ENCODE results near the gene PHF24. TPM values are rescaled to one million over a fixed set of nuclear protein-coding genes. Genes with fewer than 3 reads are reported as not detected.

The PHF24 gene
- polyA plus RNA-seq: 0.04 to 0.09 TPM (median 0.04 TPM) in 3 replicates
- 1.2 TPM for polyA plus RNA-seq (2011; ENCODE audit: low read depth)
- polyA plus RNA-seq (2011; cell fraction: cytosol; rRNA removed): 0.05 and 0.10 TPM in 2 replicates
- polyA plus RNA-seq (2011; cell fraction: nucleus; rRNA removed): 0.11 and 0.15 TPM in 2 replicates
- polyA plus RNA-seq (2012; ENCODE audit: low replicate concordance): 0.44 TPM in 1 of 2 replicates, not detected in the other
- polyA minus RNA-seq: 0.10 to 0.30 TPM (median 0.26 TPM) in 3 replicates
- polyA minus RNA-seq (2011; cell fraction: cytosol; rRNA and poly(A)+ RNA removed): not detected
- 0.11 TPM in 1 of 2 replicates, not detected in the other for polyA minus RNA-seq (2011; cell fraction: nucleus; rRNA and poly(A)+ RNA removed)

DNA sequence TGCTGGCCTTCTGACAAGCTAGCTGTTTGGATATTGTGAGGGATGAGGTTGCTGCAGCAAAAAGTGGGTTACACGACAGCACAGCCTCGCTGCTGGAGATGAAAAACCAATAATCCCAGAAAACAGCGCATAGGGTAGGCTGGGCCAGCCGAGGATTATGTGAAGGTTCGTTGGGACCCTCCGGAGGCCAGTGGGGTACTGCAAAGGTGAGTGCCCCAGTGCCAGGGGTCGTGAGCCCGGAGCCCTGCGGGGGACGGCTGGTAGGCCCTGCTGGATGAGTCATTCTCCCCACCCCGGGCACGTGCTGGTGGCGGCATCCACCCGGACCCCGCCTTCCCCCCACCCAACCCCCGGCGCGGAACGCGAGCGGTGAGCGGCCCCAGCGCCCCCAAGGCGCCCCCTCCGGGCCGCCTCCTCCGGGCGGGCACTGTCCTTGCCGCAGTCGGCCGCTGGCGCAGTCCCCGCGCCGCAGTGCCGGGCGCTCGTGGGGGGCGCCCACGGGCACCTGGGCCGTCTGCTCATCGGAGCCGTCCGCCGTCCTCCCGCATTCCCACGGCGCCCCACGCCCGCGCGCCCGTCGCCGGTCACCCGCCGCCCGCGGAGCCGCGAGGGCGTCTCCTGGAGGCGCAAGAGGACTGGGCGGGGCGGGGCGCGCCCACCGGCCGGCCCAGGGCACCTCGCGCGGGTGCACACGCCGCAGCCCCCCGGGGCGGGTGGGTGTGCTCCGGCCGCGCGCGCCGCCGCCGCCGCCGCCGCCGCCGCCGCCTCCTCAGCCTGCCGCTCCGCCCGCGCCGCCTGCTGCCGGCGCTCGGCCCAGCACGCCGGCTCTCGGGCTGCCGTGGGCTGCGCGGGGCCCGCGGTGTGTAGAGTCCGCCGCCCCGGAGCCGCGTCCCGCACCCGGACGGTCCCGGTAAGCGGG is at the start of gene PHF24:
PHF24 (plus strand) TSS at position 794 of the 919 bp plus-strand sequence. CDS start 13,014 bp downstream, outside the sequence.
- Histone ChIP-seq H3K4me1 (ENCODE audit: control insufficient read depth, extremely low read depth, insufficient read depth, low read length) (peaks cover 12% of the 10 kb centered on the region), H4K20me1 (ENCODE audit: control insufficient read depth, extremely low read depth, insufficient read depth, low read length) (no peaks in the 10 kb centered on the region), H3K4me3 (ENCODE audit: control insufficient read depth in 2 of 3, extremely low read depth in 1 of 3, insufficient read depth in 2 of 3, low read depth in 1 of 3, low read length in 3 of 3) (peak within 1 kb of the TSS; percentile 15 to 44 (median 31)), H3K27ac (ENCODE audit: control insufficient read depth, insufficient read depth, low read length) (no peak within 1 kb of the TSS), H3K79me2 (ENCODE audit: control insufficient read depth, insufficient read depth, low read length) (no peaks in the 10 kb centered on the region), H3K36me3 (ENCODE audit: control insufficient read depth in 2 of 2, extremely low read depth in 1 of 2, insufficient read depth in 2 of 2, low read length in 2 of 2) (no peaks in the 10 kb centered on the region), H3K9ac (ENCODE audit: control insufficient read depth, extremely low read depth, insufficient read depth, low read length) (no peak within 1 kb of the TSS), H3K9me1 (ENCODE audit: control insufficient read depth, extremely low read depth, insufficient read depth, low read length) (no peaks in the 10 kb centered on the region), H2AFZ (ENCODE audit: control insufficient read depth, low read length) (no peak within 1 kb of the TSS), H3K27me3 (ENCODE audit: control insufficient read depth, extremely low read depth, insufficient read depth, low read length) (peaks cover 35% of the 10 kb centered on the region), H3K4me2 (ENCODE audit: control insufficient read depth, extremely low read depth, insufficient read depth, low read depth, low read length) (peak within 1 kb of the TSS; percentile 44), H3K9me3 (ENCODE audit: control insufficient read depth, low read depth, low read length) (no peaks in the 10 kb centered on the region)
- peak; percentile 78 for TF ChIP-seq EZH2 (IDR thresholded peaks at IDR 0.05; ENCODE audit: low read length)
- TF ChIP-seq, protein P1, sequence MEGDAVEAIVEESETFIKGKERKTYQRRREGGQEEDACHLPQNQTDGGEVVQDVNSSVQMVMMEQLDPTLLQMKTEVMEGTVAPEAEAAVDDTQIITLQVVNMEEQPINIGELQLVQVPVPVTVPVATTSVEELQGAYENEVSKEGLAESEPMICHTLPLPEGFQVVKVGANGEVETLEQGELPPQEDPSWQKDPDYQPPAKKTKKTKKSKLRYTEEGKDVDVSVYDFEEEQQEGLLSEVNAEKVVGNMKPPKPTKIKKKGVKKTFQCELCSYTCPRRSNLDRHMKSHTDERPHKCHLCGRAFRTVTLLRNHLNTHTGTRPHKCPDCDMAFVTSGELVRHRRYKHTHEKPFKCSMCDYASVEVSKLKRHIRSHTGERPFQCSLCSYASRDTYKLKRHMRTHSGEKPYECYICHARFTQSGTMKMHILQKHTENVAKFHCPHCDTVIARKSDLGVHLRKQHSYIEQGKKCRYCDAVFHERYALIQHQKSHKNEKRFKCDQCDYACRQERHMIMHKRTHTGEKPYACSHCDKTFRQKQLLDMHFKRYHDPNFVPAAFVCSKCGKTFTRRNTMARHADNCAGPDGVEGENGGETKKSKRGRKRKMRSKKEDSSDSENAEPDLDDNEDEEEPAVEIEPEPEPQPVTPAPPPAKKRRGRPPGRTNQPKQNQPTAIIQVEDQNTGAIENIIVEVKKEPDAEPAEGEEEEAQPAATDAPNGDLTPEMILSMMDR (optimal IDR thresholded peaks at IDR 0.05 in 1 of 3, IDR thresholded peaks at IDR 0.05 in 1 of 3, conservative IDR thresholded peaks at IDR 0.05 in 1 of 3; ENCODE audit: extremely low read depth in 1 of 3, insufficient read depth in 2 of 3, low read length in 3 of 3): peak in 1 of 3 experiments; percentile 9
- FAIRE-seq (no peak), DNase-seq (ENCODE audit: low read depth, low spot score) (no peak)
- dilution Hi-C loops (cut with MboI; ENCODE audit: extremely low pct_ligation_motif_present, low sequenced_read_pairs): no loop called here

DNA sequence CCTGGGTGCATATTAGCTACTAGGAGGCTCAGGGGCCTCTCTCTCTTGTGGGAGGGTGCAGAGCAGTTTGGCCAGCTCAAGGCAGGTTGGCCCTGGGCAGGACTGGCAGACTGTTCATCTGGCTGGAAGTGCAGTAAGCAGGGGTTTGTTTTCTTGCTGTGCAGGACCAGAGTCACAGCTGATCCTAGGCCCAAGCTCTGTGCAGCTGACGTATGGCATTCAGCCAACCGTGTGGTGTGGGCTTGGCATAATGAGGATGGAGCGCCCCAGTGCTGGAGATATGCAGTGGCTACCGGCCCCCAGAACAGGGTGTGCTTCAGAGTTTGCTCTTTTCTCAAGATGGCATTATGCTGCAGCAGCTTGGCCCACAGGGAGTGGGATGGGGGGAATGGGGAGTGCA is 31.0 kb upstream of the PHF24 start:
- Histone ChIP-seq H3K9me1 (ENCODE audit: control insufficient read depth, extremely low read depth, insufficient read depth, low read length) (no peaks in the 10 kb centered on the region), H3K4me1 (ENCODE audit: control insufficient read depth, extremely low read depth, insufficient read depth, low read length) (no peaks in the 10 kb centered on the region), H3K36me3 (ENCODE audit: control insufficient read depth in 2 of 2, extremely low read depth in 1 of 2, insufficient read depth in 2 of 2, low read length in 2 of 2) (no peaks in the 10 kb centered on the region), H3K9me3 (ENCODE audit: control insufficient read depth, low read depth, low read length) (no peaks in the 10 kb centered on the region), H3K9ac (ENCODE audit: control insufficient read depth, extremely low read depth, insufficient read depth, low read length) (no peak overlapping the region), H3K4me2 (ENCODE audit: control insufficient read depth, extremely low read depth, insufficient read depth, low read depth, low read length) (no peak overlapping the region), H3K79me2 (ENCODE audit: control insufficient read depth, insufficient read depth, low read length) (no peaks in the 10 kb centered on the region), H3K27me3 (ENCODE audit: control insufficient read depth, extremely low read depth, insufficient read depth, low read length) (no peaks in the 10 kb centered on the region), H2AFZ (ENCODE audit: control insufficient read depth, low read length) (no peak overlapping the region), H3K4me3 (ENCODE audit: control insufficient read depth in 2 of 3, extremely low read depth in 1 of 3, insufficient read depth in 2 of 3, low read depth in 1 of 3, low read length in 3 of 3) (no peak overlapping the region), H4K20me1 (ENCODE audit: control insufficient read depth, extremely low read depth, insufficient read depth, low read length) (no peaks in the 10 kb centered on the region), H3K27ac (ENCODE audit: control insufficient read depth, insufficient read depth, low read length) (no peak overlapping the region)
- no peak for TF ChIP-seq EZH2 (IDR thresholded peaks at IDR 0.05; ENCODE audit: low read length)
- TF ChIP-seq, protein P1 (optimal IDR thresholded peaks at IDR 0.05 in 1 of 3, IDR thresholded peaks at IDR 0.05 in 1 of 3, conservative IDR thresholded peaks at IDR 0.05 in 1 of 3; ENCODE audit: extremely low read depth in 1 of 3, insufficient read depth in 2 of 3, low read length in 3 of 3): no peak
- DNase-seq (ENCODE audit: low read depth, low spot score) (no peak), FAIRE-seq (no peak)
- dilution Hi-C loops (cut with MboI; ENCODE audit: extremely low pct_ligation_motif_present, low sequenced_read_pairs): no loop called here

All from keratinocyte (primary cell).